HepG2 (cell line): ENCODE measurements around the gene EVI5. TPM values are rescaled to one million over a fixed set of nuclear protein-coding genes. Genes with fewer than 3 reads are reported as not detected.

Experiments
- ATAC-seq: fragments of 200-7000 bp; cut with Tn5 transposase; 3 replicates; pipeline ENCODE4 v1.9.1; 2020; ENCODE audit warnings: mild to moderate bottlenecking, moderate library complexity
- BruUV-seq: library from RNA; stranded (reverse); fragments of 400-500 nt; replicated peaks from 2 replicates; lab custom pipeline; 2021; lab: Mats Ljungman, UMichigan
- CTCF ChIA-PET: fragments of 300-600 bp; formaldehyde crosslinking; extraction: SDS; loops from one replicate; lab custom pipeline; 2021; ENCODE audit warnings: low total read pairs, inconsistent platforms, low intra/inter-chr PET ratio; lab: Yijun Ruan, JAX
- POLR2A ChIA-PET: fragments of 350-600 bp; sonication (Branson Sonifier 250); formaldehyde crosslinking; loops from one replicate; lab custom pipeline; 2020; ENCODE audit warnings: antibody characterized with exemption, inconsistent platforms; lab: Yijun Ruan, JAX
- DNase-seq: peaks from one replicate; pipeline ENCODE4 v3.0.0-alpha.2; 2015; ENCODE audit warnings: low spot score
- FAIRE-seq: peaks from 3 replicates; lab custom pipeline; 2011; peaks lifted over from hg19 to GRCh38; lab: Jason Lieb, UNC
- H2AFZ ChIP-seq: one replicate; pipeline ENCODE4 v1.6.1; 2011; ENCODE audit warnings: low read length, inconsistent platforms
- H3K27ac ChIP-seq: fragments of 300-600 bp; 3 replicates; pipeline ENCODE4 v1.8.0; 2011; ENCODE audit warnings: mixed run types, mild to moderate bottlenecking, mixed read lengths, low read length, inconsistent platforms; ENCODE audit not compliant: insufficient read depth; ENCODE audit errors: extremely low read length
- H3K27me3 ChIP-seq, 2 experiments: fragments of 200-600 bp in 1 of 2; 2 replicates in 1 of 2; 3 replicates in 1 of 2; pipeline versions ENCODE4 v1.6.0 to v1.8.0; 2011; ENCODE audit warnings: low read length in 2 of 2, mild to moderate bottlenecking in 2 of 2, moderate library complexity in 2 of 2, inconsistent platforms in 1 of 2; ENCODE audit not compliant: insufficient read depth in 2 of 2, control insufficient read depth in 1 of 2
- H3K36me3 ChIP-seq, 2 experiments: fragments of 200-600 bp in 1 of 2; replicated peaks in 1 of 2; 2 replicates in 1 of 2; 3 replicates in 1 of 2; pipeline versions ENCODE4 v1.5.1 to v1.8.0; 2011; ENCODE audit warnings: low read length in 2 of 2, inconsistent platforms in 1 of 2; ENCODE audit not compliant: insufficient read depth in 2 of 2, control insufficient read depth in 1 of 2
- H3K4me1 ChIP-seq: 2 replicates; pipeline ENCODE4 v1.5.1; 2012; ENCODE audit warnings: low read length, inconsistent platforms; ENCODE audit not compliant: insufficient read depth
- H3K4me2 ChIP-seq: 2 replicates; pipeline ENCODE4 v1.6.0; 2011; ENCODE audit warnings: low read depth, low read length, inconsistent platforms
- H3K4me3 ChIP-seq, 3 experiments: fragments of 200-600 bp in 1 of 3; sonication (generic), shearing (Covaris generic) in 1 of 3; replicated peaks in 1 of 3; 2 replicates each; pipeline ENCODE4 v1.5.1; 2011 to 2016; ENCODE audit warnings: low read length in 3 of 3, inconsistent platforms in 2 of 3, low read depth in 2 of 3, mild to moderate bottlenecking in 2 of 3, control low read depth in 1 of 3, mixed read lengths in 1 of 3; ENCODE audit not compliant: insufficient read depth in 1 of 3
- H3K79me2 ChIP-seq: one replicate; pipeline ENCODE4 v1.6.1; 2011; ENCODE audit warnings: low read length, inconsistent platforms; ENCODE audit not compliant: insufficient read depth
- H3K9ac ChIP-seq: 2 replicates; pipeline ENCODE4 v1.6.0; 2011; ENCODE audit warnings: mild to moderate bottlenecking, low read depth, low read length, inconsistent platforms; ENCODE audit not compliant: insufficient read depth
- H3K9me3 ChIP-seq: 2 replicates; pipeline ENCODE4 v1.5.1; 2012; ENCODE audit warnings: mild to moderate bottlenecking, low read length
- H4K20me1 ChIP-seq: 2 replicates; pipeline ENCODE4 v1.6.0; 2011; ENCODE audit warnings: inconsistent platforms, mild to moderate bottlenecking, low read length, moderate library complexity; ENCODE audit not compliant: insufficient read depth
- HIVEP1 ChIP-seq: sonication (generic); formaldehyde crosslinking; IDR thresholded peaks from 2 replicates; pipeline ENCODE4 v1.4.0; 2020; ENCODE audit warnings: mild to moderate bottlenecking, missing genetic modification reagents
- KDM4B ChIP-seq: sonication (generic); formaldehyde crosslinking; IDR thresholded peaks from 2 replicates; pipeline ENCODE4 v1.4.0; 2020; ENCODE audit warnings: missing genetic modification reagents
- MAFF ChIP-seq: IDR thresholded peaks from 2 replicates; pipeline ENCODE4 v1.6.1; 2011; ENCODE audit warnings: low read depth, low read length, improper control_type of control experiment
- MAFK ChIP-seq, 2 experiments: IDR thresholded peaks in 1 of 2; conservative IDR thresholded peaks in 1 of 2; 2 replicates each; pipeline ENCODE4 v1.6.1; 2011; ENCODE audit warnings: improper control_type of control experiment in 2 of 2, low read length in 2 of 2
- MLLT10 ChIP-seq: sonication (generic); formaldehyde crosslinking; IDR thresholded peaks from 2 replicates; pipeline ENCODE4 v1.4.0; 2020; ENCODE audit warnings: missing genetic modification reagents
- TCF12 ChIP-seq, 2 experiments: fragments of 450-650 bp in 1 of 2; sonication (generic) in 1 of 2; formaldehyde crosslinking in 1 of 2; IDR thresholded peaks; 2 replicates each; pipeline versions ENCODE4 v1.6.1 to v1.8.0; 2017 to 2022; ENCODE audit warnings: antibody characterized with exemption in 1 of 2, mild to moderate bottlenecking in 1 of 2, missing genetic modification reagents in 1 of 2, moderate library complexity in 1 of 2
- ZNF3 ChIP-seq: IDR thresholded peaks from 2 replicates; pipeline ENCODE4 v1.7.0; 2017; ENCODE audit warnings: inconsistent platforms
- ZNF350 ChIP-seq: sonication (generic); formaldehyde crosslinking; IDR thresholded peaks from 2 replicates; pipeline ENCODE4 v1.4.0; 2020; ENCODE audit warnings: mild to moderate bottlenecking, low read depth, missing genetic modification reagents, borderline replicate concordance
- ZNF615 ChIP-seq: sonication (generic); formaldehyde crosslinking; IDR thresholded peaks from 2 replicates; pipeline ENCODE4 v1.5.0; 2020; ENCODE audit warnings: mild to moderate bottlenecking, missing genetic modification reagents, borderline replicate concordance
- ZNF768 ChIP-seq: sonication (generic); formaldehyde crosslinking; IDR thresholded peaks from 2 replicates; pipeline ENCODE4 v1.4.0; 2020; ENCODE audit warnings: missing genetic modification reagents
- WGBS: methylation state at CpG from one replicate; pipeline ENCODE4 v1.1.6; 2017; ENCODE audit warnings: low lambda C conversion rate; 5-methylcytosine and 5-hydroxymethylcytosine counted together
- in situ Hi-C: cut with HindIII; loops from 2 replicates; pipeline ENCODE4 v1.10.0; 2017; ENCODE audit warnings: low pct_unique_long_range_greater_than_20kb; ENCODE audit not compliant: extremely low pct_ligation_motif_present
- intact Hi-C: fragments of 100-400 bp; cut with micrococcal nuclease; formaldehyde crosslinking; loops from one replicate; pipeline ENCODE4 v1.10.0; 2022; ENCODE audit not compliant: unreplicated experiment
- polyA plus RNA-seq, 8 experiments: library from polyadenylated mRNA; depleted of rRNA in 3 of 8; stranded (reverse) in 7 of 8; unstranded in 1 of 8; fragments of >200 nt; fragmentation: Illumina TruSeq in 4 of 8; extraction: Trizol in 4 of 8; gene quantifications; 2 replicates each; pipeline versions ENCODE4 v1.2.1 to v1.2.3, GENCODE V29; 2011 to 2016; ENCODE audit warnings: low read depth in 4 of 8, missing spikeins in 1 of 8, mixed read lengths in 1 of 8; ENCODE audit not compliant: insufficient read depth in 1 of 8
- total RNA-seq, 5 experiments: library from RNA; depleted of rRNA; stranded (reverse); fragments of >200 nt; fragmentation: Illumina TruSeq; extraction: Trizol; gene quantifications; 2 replicates each; pipeline ENCODE4 v1.2.3, GENCODE V29; 2016; ENCODE audit warnings: low read depth in 1 of 5
- TF ChIP-seq, protein P1 (sequence below): sonication (generic); formaldehyde crosslinking; IDR thresholded peaks from 2 replicates; pipeline ENCODE4 v1.5.0; 2020; ENCODE audit warnings: mild to moderate bottlenecking, missing genetic modification reagents
- TF ChIP-seq, protein P2 (sequence below): sonication (generic); formaldehyde crosslinking; IDR thresholded peaks from 2 replicates; pipeline ENCODE4 v1.5.1; 2020; ENCODE audit warnings: mild to moderate bottlenecking, missing genetic modification reagents, moderate library complexity

The EVI5 gene
- total and polyA plus RNA-seq, 2 of the 13 experiments (the other 11 are each of a cell fraction or from before 2014, with no cell fraction given), result 4.0 to 12.6 TPM

DNA sequence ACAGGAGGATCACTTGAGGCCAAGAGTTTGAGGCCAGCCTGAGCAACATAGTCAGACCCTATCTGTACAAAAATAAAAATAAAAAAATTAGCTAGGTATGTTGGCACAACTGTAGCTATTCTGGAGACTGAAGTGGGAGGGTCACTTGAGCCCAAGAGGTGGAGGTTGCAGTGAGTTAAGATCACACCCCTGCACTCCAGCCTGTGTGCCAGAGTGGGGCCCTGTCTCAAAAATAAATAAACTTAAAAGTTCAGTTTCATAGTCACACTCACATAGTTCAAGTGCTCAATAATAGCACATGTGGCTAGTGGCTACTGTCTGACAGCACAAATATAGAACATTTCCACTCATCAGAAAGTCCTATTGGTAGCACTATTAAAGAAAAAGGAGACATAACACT lies 5.2 kb upstream of the EVI5 start:
- CTCF ChIA-PET, result no interaction called here
- Histone ChIP-seq H3K4me1 (peaks cover 26% of the 10 kb centered on the region), H3K27me3 (peaks cover 0 to 1% of the 10 kb centered on the region in 2 experiments; a peak in 2 of 5 replicates), H3K36me3 (no peaks in the 10 kb centered on the region), H4K20me1 (no peaks in the 10 kb centered on the region), H3K4me2 (no peak overlapping the region), H3K79me2 (no peaks in the 10 kb centered on the region), H3K4me3 (no peak overlapping the region), H3K27ac (no peak overlapping the region), H2AFZ (no peak overlapping the region), H3K9ac (no peak overlapping the region), H3K9me3 (no peaks in the 10 kb centered on the region)
- no peak for ATAC-seq
- FAIRE-seq, result no peak
- BruUV-seq, result no TSS peak
- TF ChIP-seq TCF12 (IDR thresholded peaks at IDR 0.05), result no peak
- no peak for TF ChIP-seq TCF12 (CRISPR knock-in tag; IDR thresholded peaks at IDR 0.05)
- TF ChIP-seq, protein P1, sequence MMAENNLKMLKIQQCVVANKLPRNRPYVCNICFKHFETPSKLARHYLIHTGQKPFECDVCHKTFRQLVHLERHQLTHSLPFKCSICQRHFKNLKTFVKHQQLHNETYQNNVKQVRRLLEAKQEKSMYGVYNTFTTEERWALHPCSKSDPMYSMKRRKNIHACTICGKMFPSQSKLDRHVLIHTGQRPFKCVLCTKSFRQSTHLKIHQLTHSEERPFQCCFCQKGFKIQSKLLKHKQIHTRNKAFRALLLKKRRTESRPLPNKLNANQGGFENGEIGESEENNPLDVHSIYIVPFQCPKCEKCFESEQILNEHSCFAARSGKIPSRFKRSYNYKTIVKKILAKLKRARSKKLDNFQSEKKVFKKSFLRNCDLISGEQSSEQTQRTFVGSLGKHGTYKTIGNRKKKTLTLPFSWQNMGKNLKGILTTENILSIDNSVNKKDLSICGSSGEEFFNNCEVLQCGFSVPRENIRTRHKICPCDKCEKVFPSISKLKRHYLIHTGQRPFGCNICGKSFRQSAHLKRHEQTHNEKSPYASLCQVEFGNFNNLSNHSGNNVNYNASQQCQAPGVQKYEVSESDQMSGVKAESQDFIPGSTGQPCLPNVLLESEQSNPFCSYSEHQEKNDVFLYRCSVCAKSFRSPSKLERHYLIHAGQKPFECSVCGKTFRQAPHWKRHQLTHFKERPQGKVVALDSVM, result 0 out of 2 replicates have a peak, but pooled peaks have one; percentile 13
- no peak for TF ChIP-seq ZNF768 (CRISPR knock-in tag)
- intact Hi-C loops, result no loop called here
- POLR2A ChIA-PET, result no interaction called here
- in situ Hi-C loops, result no loop called here
- no peak for DNase-seq

DNA sequence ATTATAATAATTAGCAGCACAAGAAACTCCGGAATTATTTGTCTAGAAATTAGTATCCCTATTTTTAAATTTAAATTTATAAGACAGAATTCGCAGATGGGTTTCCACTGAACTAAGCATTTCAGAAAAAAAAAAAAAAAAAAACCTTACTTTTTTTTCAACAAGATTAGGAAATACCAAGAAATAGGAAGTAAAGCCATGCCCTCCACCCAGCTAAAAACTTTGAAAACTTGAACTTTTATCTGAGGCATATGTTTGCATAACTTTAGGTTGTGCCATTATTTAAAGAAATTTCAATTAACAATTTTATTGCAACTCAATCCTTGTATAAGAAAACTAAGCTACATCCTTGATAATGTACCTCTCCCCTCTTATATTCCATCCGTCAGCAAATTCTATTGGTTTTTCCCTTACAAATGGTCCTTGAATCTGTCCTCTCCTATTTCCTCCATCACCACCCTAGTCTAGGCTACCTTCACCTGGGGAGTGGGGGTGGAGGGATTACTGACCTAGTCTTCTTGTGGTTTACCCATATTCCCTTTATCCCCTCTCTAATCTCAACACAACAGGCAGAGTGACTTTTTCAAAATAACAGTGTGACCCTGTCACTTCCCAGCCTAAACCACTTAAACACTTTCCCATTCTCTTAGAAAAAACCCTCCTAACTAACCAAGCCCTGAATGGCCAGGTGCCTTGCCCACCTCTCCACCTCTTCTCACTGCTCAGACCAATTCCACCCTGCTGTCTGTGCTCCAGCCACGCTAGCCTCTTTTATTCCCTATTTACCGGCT lies 1.4 kb upstream of the EVI5 start:
- Histone ChIP-seq H4K20me1 (0 out of 2 replicates have a peak, but pooled peaks cover 6% of the 10 kb centered on the region), H2AFZ (no peak overlapping the region), H3K79me2 (peaks cover 23% of the 10 kb centered on the region), H3K36me3 (no peaks in the 10 kb centered on the region; a peak in 1 of 5 replicates), H3K4me2 (no peak overlapping the region), H3K9ac (no peak overlapping the region), H3K4me3 (no peak overlapping the region), H3K9me3 (no peaks in the 10 kb centered on the region), H3K27me3 (peaks cover 0 to 1% of the 10 kb centered on the region in 2 experiments; a peak in 2 of 5 replicates), H3K4me1 (peaks cover 31% of the 10 kb centered on the region)
- WGBS, result 63% methylated on average over 5 of the region's 5 CpGs
- BruUV-seq, result no TSS peak
- ChIA-PET POLR2A (no interaction called here), CTCF (no interaction called here)
- ATAC-seq (no peak), FAIRE-seq (no peak), DNase-seq (no peak)
- in situ Hi-C loops, result no loop called here
- TF ChIP-seq MLLT10 (CRISPR knock-in tag) (no peak), MAFF (peak; percentile 60), HIVEP1 (CRISPR knock-in tag) (no peak), KDM4B (CRISPR knock-in tag) (no peak), MAFK (conservative IDR thresholded peaks at IDR 0.05 in 1 of 2, IDR thresholded peaks at IDR 0.05 in 1 of 2; ENCODE audit: low read length in 2 of 2) (peak; percentile 70 to 80), ZNF350 (CRISPR knock-in tag) (no peak), ZNF3 (no peak), ZNF615 (CRISPR knock-in tag) (no peak)
- TF ChIP-seq, protein P2, sequence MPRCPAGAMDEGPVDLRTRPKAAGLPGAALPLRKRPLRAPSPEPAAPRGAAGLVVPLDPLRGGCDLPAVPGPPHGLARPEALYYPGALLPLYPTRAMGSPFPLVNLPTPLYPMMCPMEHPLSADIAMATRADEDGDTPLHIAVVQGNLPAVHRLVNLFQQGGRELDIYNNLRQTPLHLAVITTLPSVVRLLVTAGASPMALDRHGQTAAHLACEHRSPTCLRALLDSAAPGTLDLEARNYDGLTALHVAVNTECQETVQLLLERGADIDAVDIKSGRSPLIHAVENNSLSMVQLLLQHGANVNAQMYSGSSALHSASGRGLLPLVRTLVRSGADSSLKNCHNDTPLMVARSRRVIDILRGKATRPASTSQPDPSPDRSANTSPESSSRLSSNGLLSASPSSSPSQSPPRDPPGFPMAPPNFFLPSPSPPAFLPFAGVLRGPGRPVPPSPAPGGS (CRISPR knock-in tag), result no peak
- TF ChIP-seq, all 625 proteins: peak for 2
- H3K27ac ChIP-seq, result no peak overlapping the region
- intact Hi-C loops, result no loop called here
